Panc1 (cell line): ENCODE measurements around the gene RARRES2. TPM values are rescaled to one million over a fixed set of nuclear protein-coding genes. Genes with fewer than 3 reads are reported as not detected.
A peak's percentile ranks its signal among the peaks of the same experiment; 100 is the strongest.

Experiments used
- ATAC-seq: fragments of 200-7000 bp; cut with Tn5 transposase; 2 replicates; pipeline ENCODE4 v1.9.1; 2020; ENCODE audit warnings: mild to moderate bottlenecking, moderate library complexity
- BruUV-seq: library from RNA; stranded (reverse); fragments of 400-500 nt; replicated peaks from 2 replicates; lab custom pipeline; 2021; lab: Mats Ljungman, UMichigan
- CTCF ChIA-PET: fragments of 300-600 bp; sonication (Branson Sonifier 250); formaldehyde crosslinking; loops from one replicate; lab custom pipeline; 2022; ENCODE audit warnings: antibody characterized with exemption; lab: Charles Lee
- POLR2A ChIA-PET: fragments of 300-600 bp; sonication (Branson Sonifier 250); formaldehyde crosslinking; loops from one replicate; lab custom pipeline; 2022; ENCODE audit warnings: antibody characterized with exemption; lab: Charles Lee
- DNase-seq: peaks from one replicate; pipeline ENCODE4 v3.0.0-alpha.2; 2010; ENCODE audit warnings: low read depth, low spot score
- H3K27ac ChIP-seq: 2 replicates; pipeline ENCODE4 v1.5.1; 2011; ENCODE audit warnings: mild to moderate bottlenecking, low read length, inconsistent platforms
- H3K27me3 ChIP-seq: fragments of 200-500 bp; sonication (Bioruptor generic); 2 replicates; pipeline ENCODE4 v1.6.0; 2014; ENCODE audit warnings: low read length, inconsistent platforms; ENCODE audit not compliant: control insufficient read depth, insufficient read depth
- H3K36me3 ChIP-seq: fragments of 200-500 bp; sonication (Bioruptor generic); 2 replicates; pipeline ENCODE4 v1.5.1; 2014; ENCODE audit warnings: inconsistent platforms, mild to moderate bottlenecking, low read length, moderate library complexity; ENCODE audit not compliant: control insufficient read depth, insufficient read depth
- H3K4me1 ChIP-seq: 2 replicates; pipeline ENCODE4 v1.5.1; 2011; ENCODE audit warnings: inconsistent platforms, mild to moderate bottlenecking, low read length, moderate library complexity; ENCODE audit not compliant: control insufficient read depth, insufficient read depth
- H3K4me3 ChIP-seq, 2 experiments: 2 replicates each; pipeline ENCODE4 v1.5.1; 2011 to 2012; ENCODE audit warnings: low read depth in 2 of 2, low read length in 2 of 2, mild to moderate bottlenecking in 2 of 2, inconsistent platforms in 1 of 2, moderate library complexity in 1 of 2
- H3K9me3 ChIP-seq: fragments of 200-500 bp; sonication (Bioruptor generic); 2 replicates; pipeline ENCODE4 v1.5.1; 2014; ENCODE audit warnings: low read depth, mild to moderate bottlenecking, inconsistent platforms, low read length, moderate library complexity; ENCODE audit not compliant: control insufficient read depth, insufficient read depth
- POLR2AphosphoS5 ChIP-seq: IDR thresholded peaks from 2 replicates; pipeline ENCODE4 v1.6.1; 2012; ENCODE audit warnings: mild to moderate bottlenecking, low read depth, low read length, moderate library complexity
- SIN3A ChIP-seq: IDR thresholded peaks from 2 replicates; pipeline ENCODE4 v1.6.1; 2012; ENCODE audit warnings: low read depth, mild to moderate bottlenecking, low read length, moderate library complexity, borderline replicate concordance; ENCODE audit not compliant: insufficient read depth
- TCF7L2 ChIP-seq: IDR thresholded peaks from 2 replicates; pipeline ENCODE4 v1.6.1; 2011; ENCODE audit warnings: mild to moderate bottlenecking, low read depth, low read length, inconsistent platforms
- in situ Hi-C: cut with HindIII; loops from 2 replicates; pipeline ENCODE4 v1.10.0; 2016; ENCODE audit warnings: low sequenced_read_pairs, low pct_unique_long_range_greater_than_20kb
- intact Hi-C: fragments of 100-400 bp; cut with micrococcal nuclease; formaldehyde crosslinking; loops from one replicate; pipeline ENCODE4 v1.10.0; 2022; ENCODE audit not compliant: unreplicated experiment
- total RNA-seq: library from RNA; stranded (reverse); gene quantifications from one replicate; pipeline ENCODE4 v1.2.1, GENCODE V29; 2021; ENCODE audit not compliant: unreplicated experiment
- TF ChIP-seq, protein P1 (sequence below): fragments of 450-650 bp; IDR thresholded peaks from 2 replicates; pipeline ENCODE4 v1.5.1; 2017; ENCODE audit warnings: mild to moderate bottlenecking
- TF ChIP-seq, protein P2 (sequence below), 2 experiments: IDR thresholded peaks; 2 replicates each; pipeline ENCODE4 v1.6.1; 2011 to 2012; ENCODE audit warnings: low read depth in 2 of 2, control low read depth in 1 of 2, low read length in 1 of 2, mild to moderate bottlenecking in 1 of 2, moderate library complexity in 1 of 2; ENCODE audit not compliant: insufficient read depth in 1 of 2

RARRES2 gene
- total RNA-seq, 1 experiment from 2014 or later, result 1.1 TPM

DNA sequence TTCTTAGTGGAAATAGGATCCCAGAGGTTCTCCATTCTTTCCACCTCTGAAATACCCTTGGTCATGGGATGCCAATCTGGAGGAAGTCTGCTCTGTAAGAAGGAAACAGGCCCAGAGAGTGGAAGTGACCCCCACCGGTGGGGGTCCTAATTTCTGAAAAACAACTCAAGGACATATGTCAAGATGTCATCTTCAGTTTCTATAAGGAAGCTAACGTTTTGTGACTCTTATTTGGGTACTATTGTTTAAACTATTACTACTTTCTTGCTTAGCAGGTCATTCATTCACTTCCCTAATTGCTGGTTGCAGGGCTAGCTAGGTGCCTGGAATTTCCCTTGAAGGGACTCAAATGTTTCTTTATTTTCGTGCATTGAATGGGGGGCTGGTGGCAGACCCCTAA lies 35.8 kb upstream of the RARRES2 start:
- ChIA-PET POLR2A (interaction anchor here (0.5 to 1.9 kb wide), 3 partner anchors 9 to 22 kb away, joined by 3 to 10 read pairs (median 5); partner anchors contain the start of gene REPIN1), CTCF (no interaction called here)
- no peak for ATAC-seq
- TF ChIP-seq POLR2AphosphoS5, result no peak
- TF ChIP-seq, protein P1, sequence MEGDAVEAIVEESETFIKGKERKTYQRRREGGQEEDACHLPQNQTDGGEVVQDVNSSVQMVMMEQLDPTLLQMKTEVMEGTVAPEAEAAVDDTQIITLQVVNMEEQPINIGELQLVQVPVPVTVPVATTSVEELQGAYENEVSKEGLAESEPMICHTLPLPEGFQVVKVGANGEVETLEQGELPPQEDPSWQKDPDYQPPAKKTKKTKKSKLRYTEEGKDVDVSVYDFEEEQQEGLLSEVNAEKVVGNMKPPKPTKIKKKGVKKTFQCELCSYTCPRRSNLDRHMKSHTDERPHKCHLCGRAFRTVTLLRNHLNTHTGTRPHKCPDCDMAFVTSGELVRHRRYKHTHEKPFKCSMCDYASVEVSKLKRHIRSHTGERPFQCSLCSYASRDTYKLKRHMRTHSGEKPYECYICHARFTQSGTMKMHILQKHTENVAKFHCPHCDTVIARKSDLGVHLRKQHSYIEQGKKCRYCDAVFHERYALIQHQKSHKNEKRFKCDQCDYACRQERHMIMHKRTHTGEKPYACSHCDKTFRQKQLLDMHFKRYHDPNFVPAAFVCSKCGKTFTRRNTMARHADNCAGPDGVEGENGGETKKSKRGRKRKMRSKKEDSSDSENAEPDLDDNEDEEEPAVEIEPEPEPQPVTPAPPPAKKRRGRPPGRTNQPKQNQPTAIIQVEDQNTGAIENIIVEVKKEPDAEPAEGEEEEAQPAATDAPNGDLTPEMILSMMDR, result no peak
- TF ChIP-seq SIN3A, result no peak
- TF ChIP-seq TCF7L2, result no peak
- Histone ChIP-seq H3K4me3 (no peak overlapping the region), H3K9me3 (no peaks in the 10 kb centered on the region), H3K27me3 (no peaks in the 10 kb centered on the region), H3K36me3 (peaks cover 4% of the 10 kb centered on the region), H3K27ac (peak overlapping the region; percentile 98), H3K4me1 (peaks cover 70% of the 10 kb centered on the region)
- intact Hi-C loops, result no loop called here
- no TSS peak for BruUV-seq
- in situ Hi-C loops, result no loop called here
- no peak for DNase-seq

DNA sequence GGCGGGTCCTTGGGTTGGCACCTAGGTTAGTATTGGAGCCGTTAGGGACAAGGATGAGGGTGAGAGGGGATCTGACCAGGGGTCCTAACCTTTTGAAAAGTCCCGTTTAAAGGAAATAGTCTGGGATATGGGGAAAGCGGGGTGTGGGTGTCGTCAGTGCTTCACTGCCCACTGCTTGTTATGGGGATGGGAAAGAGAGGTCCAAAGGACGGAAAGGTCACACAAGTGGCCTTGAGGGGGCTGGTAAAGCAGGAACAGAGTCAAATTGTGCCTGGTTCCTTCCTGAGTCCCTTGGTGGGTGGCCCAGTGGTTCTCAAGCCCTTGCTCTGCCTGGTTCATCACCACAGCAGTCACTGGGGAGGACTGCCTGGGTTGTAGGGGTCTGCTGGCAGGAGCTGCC lies 35.1 kb upstream of the RARRES2 start:
- TF ChIP-seq POLR2AphosphoS5 (0 out of 2 replicates have a peak, but pooled peaks have one; percentile 17), SIN3A (no peak)
- peak overlapping the region; percentile 98 for H3K27ac ChIP-seq
- no peaks in the 10 kb centered on the region for H3K27me3 ChIP-seq
- no peak overlapping the region for H3K4me3 ChIP-seq
- DNase-seq (no peak), ATAC-seq (no peak)
- CTCF ChIA-PET, result no interaction called here
- H3K9me3 ChIP-seq, result no peaks in the 10 kb centered on the region
- BruUV-seq, result no TSS peak
- POLR2A ChIA-PET, result interaction anchor here (1.9 kb wide), 1 partner anchor 8 kb away, joined by 10 read pairs; the partner anchor contains the start of gene REPIN1
- in situ Hi-C loops, result no loop called here
- intact Hi-C loops, result no loop called here
- peaks cover 64% of the 10 kb centered on the region for H3K4me1 ChIP-seq
- H3K36me3 ChIP-seq, result peaks cover 4% of the 10 kb centered on the region

DNA sequence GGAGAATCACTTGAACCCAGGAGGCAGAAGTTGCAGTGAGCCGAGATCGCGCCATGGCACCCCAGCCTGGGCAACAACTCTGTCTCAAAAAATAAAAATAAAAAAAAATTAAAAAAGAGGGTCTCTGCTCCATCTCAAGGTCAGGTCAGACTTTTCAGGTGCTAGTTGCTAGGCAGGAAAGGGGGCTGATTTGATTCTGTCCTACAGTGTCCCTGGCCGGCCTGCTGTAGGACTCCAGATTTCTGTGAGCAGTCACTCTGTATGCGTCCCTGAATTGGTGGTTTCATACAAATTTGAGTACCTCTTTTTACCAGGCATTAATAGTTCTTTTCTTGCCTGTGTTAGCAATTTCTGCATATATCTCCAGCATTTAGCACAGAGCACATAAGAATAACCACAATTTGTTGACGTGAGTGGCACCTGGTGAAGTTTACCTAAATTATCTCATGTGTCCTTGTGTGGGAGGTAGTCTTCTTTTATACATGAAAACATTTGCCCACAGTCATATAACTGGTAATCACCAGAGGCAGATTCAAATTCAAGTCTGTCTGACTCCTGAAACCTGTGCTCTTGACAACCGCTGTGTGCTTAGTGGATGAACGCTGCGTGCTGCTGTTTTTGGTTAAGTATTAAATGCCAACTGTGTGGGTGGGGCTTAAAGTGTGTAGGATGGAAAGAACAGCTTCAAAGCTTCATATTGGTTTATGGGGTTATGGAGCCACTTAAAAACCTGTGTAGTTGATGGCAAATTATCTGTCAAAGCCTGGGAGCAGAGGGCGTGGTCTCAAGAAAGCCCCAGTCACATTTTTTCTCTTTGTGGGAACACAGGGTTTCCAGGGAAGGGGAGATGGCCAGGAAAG lies 34.5 kb upstream of the RARRES2 start:
- in situ Hi-C loops (no loop called here), intact Hi-C loops (no loop called here)
- ChIA-PET POLR2A (no interaction called here), CTCF (no interaction called here)
- H3K9me3 ChIP-seq, result no peaks in the 10 kb centered on the region
- H3K36me3 ChIP-seq, result peaks cover 4% of the 10 kb centered on the region
- peak overlapping the region; percentile 98 for H3K27ac ChIP-seq
- peaks cover 60% of the 10 kb centered on the region for H3K4me1 ChIP-seq
- TF ChIP-seq, protein P1, result no peak
- no peak for TF ChIP-seq TCF7L2
- no peak for TF ChIP-seq POLR2AphosphoS5
- TF ChIP-seq SIN3A, result no peak
- TF ChIP-seq, protein P2, sequence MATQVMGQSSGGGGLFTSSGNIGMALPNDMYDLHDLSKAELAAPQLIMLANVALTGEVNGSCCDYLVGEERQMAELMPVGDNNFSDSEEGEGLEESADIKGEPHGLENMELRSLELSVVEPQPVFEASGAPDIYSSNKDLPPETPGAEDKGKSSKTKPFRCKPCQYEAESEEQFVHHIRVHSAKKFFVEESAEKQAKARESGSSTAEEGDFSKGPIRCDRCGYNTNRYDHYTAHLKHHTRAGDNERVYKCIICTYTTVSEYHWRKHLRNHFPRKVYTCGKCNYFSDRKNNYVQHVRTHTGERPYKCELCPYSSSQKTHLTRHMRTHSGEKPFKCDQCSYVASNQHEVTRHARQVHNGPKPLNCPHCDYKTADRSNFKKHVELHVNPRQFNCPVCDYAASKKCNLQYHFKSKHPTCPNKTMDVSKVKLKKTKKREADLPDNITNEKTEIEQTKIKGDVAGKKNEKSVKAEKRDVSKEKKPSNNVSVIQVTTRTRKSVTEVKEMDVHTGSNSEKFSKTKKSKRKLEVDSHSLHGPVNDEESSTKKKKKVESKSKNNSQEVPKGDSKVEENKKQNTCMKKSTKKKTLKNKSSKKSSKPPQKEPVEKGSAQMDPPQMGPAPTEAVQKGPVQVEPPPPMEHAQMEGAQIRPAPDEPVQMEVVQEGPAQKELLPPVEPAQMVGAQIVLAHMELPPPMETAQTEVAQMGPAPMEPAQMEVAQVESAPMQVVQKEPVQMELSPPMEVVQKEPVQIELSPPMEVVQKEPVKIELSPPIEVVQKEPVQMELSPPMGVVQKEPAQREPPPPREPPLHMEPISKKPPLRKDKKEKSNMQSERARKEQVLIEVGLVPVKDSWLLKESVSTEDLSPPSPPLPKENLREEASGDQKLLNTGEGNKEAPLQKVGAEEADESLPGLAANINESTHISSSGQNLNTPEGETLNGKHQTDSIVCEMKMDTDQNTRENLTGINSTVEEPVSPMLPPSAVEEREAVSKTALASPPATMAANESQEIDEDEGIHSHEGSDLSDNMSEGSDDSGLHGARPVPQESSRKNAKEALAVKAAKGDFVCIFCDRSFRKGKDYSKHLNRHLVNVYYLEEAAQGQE (IDR thresholded peaks at IDR 0.05; ENCODE audit: insufficient read depth in 1 of 2, low read depth in 2 of 2, low read length in 1 of 2), result no peak
- BruUV-seq, result no TSS peak
- no peak for DNase-seq
- ATAC-seq, result no peak
- no peaks in the 10 kb centered on the region for H3K27me3 ChIP-seq
- no peak overlapping the region for H3K4me3 ChIP-seq
